ENCODE data around the gene NCAPD2. TPM values are rescaled to one million over a fixed set of nuclear protein-coding genes. Genes with fewer than 3 reads are reported as not detected.

The NCAPD2 gene
- total and polyA plus RNA-seq, 2 donors (not counting 3 experiments of a cell fraction or from before 2014, with no cell fraction given), result 41.8 to 90.1 TPM

DNA sequence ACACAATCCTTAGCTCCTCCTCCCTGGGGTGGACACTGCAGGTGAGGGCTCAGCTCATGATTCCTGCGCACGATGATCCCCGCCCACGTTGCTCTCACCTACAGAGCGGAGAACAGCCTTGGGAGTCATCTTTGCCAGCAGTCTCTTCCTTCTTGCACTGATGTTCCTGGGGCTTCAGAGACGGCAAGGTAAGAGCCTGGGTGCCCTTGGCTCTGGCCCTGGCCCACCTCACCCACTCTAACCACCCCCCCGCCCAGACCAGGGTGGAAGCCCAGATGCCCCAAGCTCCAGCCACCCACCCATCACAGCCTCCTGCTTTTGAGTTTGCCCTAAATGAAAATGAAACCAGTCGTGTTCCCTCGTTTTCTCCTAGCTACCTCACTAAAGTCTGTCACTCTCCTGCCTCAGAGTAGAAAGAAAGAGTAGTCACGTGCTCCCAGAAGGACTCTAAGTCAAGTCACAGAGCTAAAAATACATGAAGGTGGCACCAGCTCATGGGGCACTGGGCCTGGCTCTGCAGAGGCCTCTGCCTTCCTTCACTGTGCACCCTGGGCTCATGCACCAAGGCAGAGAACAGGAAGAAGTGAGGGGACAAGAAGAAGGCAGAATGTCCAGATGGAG, 33.0 kb upstream of the NCAPD2 start:
- peaks cover 13% of the 10 kb centered on the region for H3K4me1 ChIP-seq (ENCODE audit: control insufficient read depth, extremely low read depth, insufficient read depth, low read length)
- H3K4me2 ChIP-seq (ENCODE audit: insufficient read depth, low read length), result no peak overlapping the region
- no TSS peak for BruUV-seq (replicated peaks)
- H3K36me3 ChIP-seq (ENCODE audit: control insufficient read depth in 2 of 2, extremely low read depth in 1 of 2, insufficient read depth in 2 of 2, low read length in 2 of 2), result peaks cover 6 to 26% of the 10 kb centered on the region in 2 experiments
- TF ChIP-seq JUN (IDR thresholded peaks at IDR 0.05; ENCODE audit: borderline replicate concordance, insufficient read depth, insufficient read length, low read depth), result no peak
- TF ChIP-seq, protein P1, sequence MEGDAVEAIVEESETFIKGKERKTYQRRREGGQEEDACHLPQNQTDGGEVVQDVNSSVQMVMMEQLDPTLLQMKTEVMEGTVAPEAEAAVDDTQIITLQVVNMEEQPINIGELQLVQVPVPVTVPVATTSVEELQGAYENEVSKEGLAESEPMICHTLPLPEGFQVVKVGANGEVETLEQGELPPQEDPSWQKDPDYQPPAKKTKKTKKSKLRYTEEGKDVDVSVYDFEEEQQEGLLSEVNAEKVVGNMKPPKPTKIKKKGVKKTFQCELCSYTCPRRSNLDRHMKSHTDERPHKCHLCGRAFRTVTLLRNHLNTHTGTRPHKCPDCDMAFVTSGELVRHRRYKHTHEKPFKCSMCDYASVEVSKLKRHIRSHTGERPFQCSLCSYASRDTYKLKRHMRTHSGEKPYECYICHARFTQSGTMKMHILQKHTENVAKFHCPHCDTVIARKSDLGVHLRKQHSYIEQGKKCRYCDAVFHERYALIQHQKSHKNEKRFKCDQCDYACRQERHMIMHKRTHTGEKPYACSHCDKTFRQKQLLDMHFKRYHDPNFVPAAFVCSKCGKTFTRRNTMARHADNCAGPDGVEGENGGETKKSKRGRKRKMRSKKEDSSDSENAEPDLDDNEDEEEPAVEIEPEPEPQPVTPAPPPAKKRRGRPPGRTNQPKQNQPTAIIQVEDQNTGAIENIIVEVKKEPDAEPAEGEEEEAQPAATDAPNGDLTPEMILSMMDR (IDR thresholded peaks at IDR 0.05; ENCODE audit: extremely low read depth in 1 of 2, insufficient read depth in 1 of 2, low read depth in 1 of 2, low read length in 2 of 2), result no peak
- TF ChIP-seq POLR2AphosphoS5 (IDR thresholded peaks at IDR 0.05; ENCODE audit: insufficient read depth, low read depth, low read length), result no peak
- TF ChIP-seq MYC (IDR thresholded peaks at IDR 0.05; ENCODE audit: low read depth, low read length), result no peak
- TF ChIP-seq, protein P2, sequence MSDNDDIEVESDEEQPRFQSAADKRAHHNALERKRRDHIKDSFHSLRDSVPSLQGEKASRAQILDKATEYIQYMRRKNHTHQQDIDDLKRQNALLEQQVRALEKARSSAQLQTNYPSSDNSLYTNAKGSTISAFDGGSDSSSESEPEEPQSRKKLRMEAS (IDR thresholded peaks at IDR 0.05; ENCODE audit: insufficient read depth, insufficient read length), result no peak
- intact Hi-C loops (cut with micrococcal nuclease), result no loop called here
- H3K4me3 ChIP-seq (replicated peaks in 1 of 3; ENCODE audit: insufficient read depth in 1 of 3, low read depth in 1 of 3, low read length in 3 of 3), result no peak overlapping the region
- ChIA-PET CTCF (interaction anchor here (1.2 to 3.8 kb wide), 2 partner anchors 37 to 77 kb away, joined by 3 to 17 read pairs; partner anchors contain the start of gene LTBR), POLR2A (interaction anchor here (2.0 kb wide), 1 partner anchor 9 kb away, joined by 9 read pairs; the partner anchor contains the start of gene VAMP1)
- no peaks in the 10 kb centered on the region for H3K9me3 ChIP-seq (replicated peaks; ENCODE audit: control insufficient read depth, insufficient read depth, low read length)
- H3K27ac ChIP-seq (ENCODE audit: insufficient read depth, low read depth, low read length), result no peak overlapping the region
- dilution Hi-C loops (cut with MboI; ENCODE audit: extremely low pct_ligation_motif_present, low sequenced_read_pairs), result no loop called here
- H2AFZ ChIP-seq (ENCODE audit: low read depth, low read length), result no peak overlapping the region
- H3K79me2 ChIP-seq (ENCODE audit: control insufficient read depth, insufficient read depth, low read length), result no peaks in the 10 kb centered on the region
- no peak overlapping the region for H3K9ac ChIP-seq (replicated peaks; ENCODE audit: extremely low read depth, insufficient read depth, low read length)
- FAIRE-seq, result no peak
- H4K20me1 ChIP-seq (replicated peaks; ENCODE audit: control insufficient read depth, extremely low read depth, insufficient read depth, low read length), result no peaks in the 10 kb centered on the region
- no peak for DNase-seq (ENCODE audit: low read depth, low spot score)
- no peaks in the 10 kb centered on the region for H3K27me3 ChIP-seq (ENCODE audit: control insufficient read depth in 2 of 2, insufficient read depth in 2 of 2, low read length in 2 of 2)
- no peaks in the 10 kb centered on the region for H3K9me1 ChIP-seq (replicated peaks; ENCODE audit: control insufficient read depth, extremely low read depth, insufficient read depth, low read length)

All from endothelial cell of umbilical vein (primary cell).